ENCODE data around the gene OR1I1.

DNA sequence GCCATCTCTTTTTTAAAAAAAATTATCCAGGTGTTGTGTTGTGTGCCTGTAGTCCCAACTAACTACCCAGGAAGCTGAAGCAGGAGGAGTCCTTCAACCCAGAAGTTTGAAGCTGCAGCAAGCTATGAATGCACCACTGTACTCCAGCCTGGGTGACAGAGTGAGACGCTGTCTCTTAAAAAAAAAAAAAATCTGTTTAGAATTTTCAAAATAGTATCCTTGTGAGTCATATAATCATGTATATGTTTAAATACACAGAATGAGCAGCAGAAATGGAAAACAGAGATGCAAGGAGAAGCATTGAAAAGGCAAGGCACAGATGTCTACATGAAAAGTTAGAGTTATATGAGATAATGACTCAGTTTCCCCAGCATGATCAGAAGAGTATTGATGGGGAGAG lies 56.4 kb downstream of the OR1I1 start:
- no peak for TF ChIP-seq POLR2A (IDR thresholded peaks at IDR 0.05; ENCODE audit: low read depth)
- TF ChIP-seq, protein P1, sequence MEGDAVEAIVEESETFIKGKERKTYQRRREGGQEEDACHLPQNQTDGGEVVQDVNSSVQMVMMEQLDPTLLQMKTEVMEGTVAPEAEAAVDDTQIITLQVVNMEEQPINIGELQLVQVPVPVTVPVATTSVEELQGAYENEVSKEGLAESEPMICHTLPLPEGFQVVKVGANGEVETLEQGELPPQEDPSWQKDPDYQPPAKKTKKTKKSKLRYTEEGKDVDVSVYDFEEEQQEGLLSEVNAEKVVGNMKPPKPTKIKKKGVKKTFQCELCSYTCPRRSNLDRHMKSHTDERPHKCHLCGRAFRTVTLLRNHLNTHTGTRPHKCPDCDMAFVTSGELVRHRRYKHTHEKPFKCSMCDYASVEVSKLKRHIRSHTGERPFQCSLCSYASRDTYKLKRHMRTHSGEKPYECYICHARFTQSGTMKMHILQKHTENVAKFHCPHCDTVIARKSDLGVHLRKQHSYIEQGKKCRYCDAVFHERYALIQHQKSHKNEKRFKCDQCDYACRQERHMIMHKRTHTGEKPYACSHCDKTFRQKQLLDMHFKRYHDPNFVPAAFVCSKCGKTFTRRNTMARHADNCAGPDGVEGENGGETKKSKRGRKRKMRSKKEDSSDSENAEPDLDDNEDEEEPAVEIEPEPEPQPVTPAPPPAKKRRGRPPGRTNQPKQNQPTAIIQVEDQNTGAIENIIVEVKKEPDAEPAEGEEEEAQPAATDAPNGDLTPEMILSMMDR (IDR thresholded peaks at IDR 0.05), result no peak
- TF ChIP-seq POLR2AphosphoS5 (IDR thresholded peaks at IDR 0.05), result no peak
- no peak for TF ChIP-seq EP300 (IDR thresholded peaks at IDR 0.05)
